ENCODE data around the gene GOPC. TPM values are rescaled to one million over a fixed set of nuclear protein-coding genes. Genes with fewer than 3 reads are reported as not detected.

The GOPC gene
- total and polyA plus RNA-seq, 2 of the 13 experiments (the other 11 are each of a cell fraction or from before 2014, with no cell fraction given) = 20.9 to 41.5 TPM

GRCh38 chr6:117545161-117545595 is 57.1 kb downstream of the GOPC start (continued):
- no peak for TF ChIP-seq HMGXB3 (CRISPR knock-in tag; IDR thresholded peaks at IDR 0.05; ENCODE audit: borderline replicate concordance)
- no peak for TF ChIP-seq ZNF660 (CRISPR knock-in tag; IDR thresholded peaks at IDR 0.05; ENCODE audit: borderline replicate concordance, low read depth)
- peak; percentile 90 for TF ChIP-seq SALL1 (CRISPR knock-in tag; IDR thresholded peaks at IDR 0.05)
- TF ChIP-seq TFAP4 (IDR thresholded peaks at IDR 0.05; ENCODE audit: borderline replicate concordance, low read depth) = peak; percentile 93
- no peak for TF ChIP-seq GPBP1L1 (CRISPR knock-in tag; IDR thresholded peaks at IDR 0.05)
- TF ChIP-seq MATR3 (CRISPR knock-in tag; IDR thresholded peaks at IDR 0.05) = no peak
- TF ChIP-seq ERF (CRISPR knock-in tag; IDR thresholded peaks at IDR 0.05) = 0 out of 2 replicates have a peak, but pooled peaks have one; percentile 27
- TF ChIP-seq ZBTB26 (CRISPR knock-in tag; IDR thresholded peaks at IDR 0.05; ENCODE audit: borderline replicate concordance) = 0 out of 2 replicates have a peak, but pooled peaks have one; percentile 20
- peak; percentile 30; the same call in 1 of the 2 replicates for TF ChIP-seq FOXK1 (CRISPR knock-in tag; IDR thresholded peaks at IDR 0.05; ENCODE audit: borderline replicate concordance, low read depth)
- peak; percentile 86 for TF ChIP-seq PBX2 (CRISPR knock-in tag; IDR thresholded peaks at IDR 0.05)
- TF ChIP-seq FOXP1 (IDR thresholded peaks at IDR 0.05) = no peak
- peak; percentile 52; the same call in 1 of the 2 replicates for TF ChIP-seq FOXP1 (CRISPR knock-in tag; IDR thresholded peaks at IDR 0.05)
- no peak for TF ChIP-seq DNMT3B (CRISPR knock-in tag; conservative IDR thresholded peaks at IDR 0.05)
- TF ChIP-seq ZFP37 (CRISPR knock-in tag; IDR thresholded peaks at IDR 0.05; ENCODE audit: borderline replicate concordance) = no peak
- TF ChIP-seq MAF1 (CRISPR knock-in tag; IDR thresholded peaks at IDR 0.05; ENCODE audit: borderline replicate concordance) = no peak
- peak; percentile 23; the same call in 1 of the 2 replicates for TF ChIP-seq TCF7 (IDR thresholded peaks at IDR 0.05; ENCODE audit: low read depth)
- peak; percentile 96 for TF ChIP-seq HOXD1 (CRISPR knock-in tag; IDR thresholded peaks at IDR 0.05)
- peak; percentile 53; the same call in 1 of the 2 replicates for TF ChIP-seq HOMEZ (CRISPR knock-in tag; IDR thresholded peaks at IDR 0.05; ENCODE audit: low read depth)
- TF ChIP-seq ZMYM3 (CRISPR knock-in tag; IDR thresholded peaks at IDR 0.05) = no peak
- TF ChIP-seq HNF4A (CRISPR knock-in tag; IDR thresholded peaks at IDR 0.05) = peak; percentile 71
- TF ChIP-seq STAT5B (CRISPR knock-in tag; IDR thresholded peaks at IDR 0.05) = no peak
- TF ChIP-seq CBX5 (CRISPR knock-in tag; IDR thresholded peaks at IDR 0.05; ENCODE audit: borderline replicate concordance) = no peak
